ENCODE measurements around the gene PSME3IP1. TPM values are rescaled to one million over a fixed set of nuclear protein-coding genes. Genes with fewer than 3 reads are reported as not detected.

PSME3IP1 gene
- total RNA-seq, 2 donors from 2014 or later = 26.7 to 32.9 TPM

- H3K9me3 ChIP-seq = no peaks in the 10 kb centered on the region
- no peak overlapping the region for H3K27ac ChIP-seq
- DNase-seq (no peak), ATAC-seq (no peak)
- TF ChIP-seq POLR2A (IDR thresholded peaks at IDR 0.05) (no peak), CTCF (IDR thresholded peaks at IDR 0.05) (no peak)
- H3K4me1 ChIP-seq = no peaks in the 10 kb centered on the region
- no peaks in the 10 kb centered on the region for H3K36me3 ChIP-seq (replicated peaks in 1 of 2; ENCODE audit: insufficient read depth in 1 of 2, low read depth in 2 of 2)
- no peak overlapping the region for H3K4me3 ChIP-seq
- intact Hi-C loops (cut with DNase I) = no loop called here
- no peaks in the 10 kb centered on the region for H3K27me3 ChIP-seq
- WGBS, 2 donors = 76 to 79% methylated on average over 2 of the region's 2 CpGs
Measured at GRCh38 chr16:57134982-57135381, 50.9 kb downstream of the PSME3IP1 start.

- Histone ChIP-seq H3K27me3 (no peaks in the 10 kb centered on the region), H3K4me3 (no peak overlapping the region), H3K9me3 (no peaks in the 10 kb centered on the region), H3K27ac (no peak overlapping the region), H3K36me3 (replicated peaks in 1 of 2; ENCODE audit: insufficient read depth in 1 of 2, low read depth in 2 of 2) (no peaks in the 10 kb centered on the region), H3K4me1 (no peaks in the 10 kb centered on the region)
- intact Hi-C loops (cut with DNase I) = no loop called here
- TF ChIP-seq CTCF (IDR thresholded peaks at IDR 0.05) = no peak
- no peak for TF ChIP-seq POLR2A (IDR thresholded peaks at IDR 0.05)
- DNase-seq (no peak), ATAC-seq (no peak)
- 83 to 96% methylated on average over 9 to 10 of the region's 10 CpGs for WGBS, 2 donors
Measured at GRCh38 chr16:57133886-57134285, 52.0 kb downstream of the PSME3IP1 start.

GRCh38 chr16:57133031-57133430, 52.8 kb downstream of the PSME3IP1 start:
- no peak for TF ChIP-seq POLR2A (IDR thresholded peaks at IDR 0.05)
- TF ChIP-seq CTCF (IDR thresholded peaks at IDR 0.05) = no peak
- Histone ChIP-seq H3K9me3 (no peaks in the 10 kb centered on the region), H3K36me3 (replicated peaks in 1 of 2; ENCODE audit: insufficient read depth in 1 of 2, low read depth in 2 of 2) (no peaks in the 10 kb centered on the region), H3K4me1 (no peaks in the 10 kb centered on the region), H3K4me3 (no peak overlapping the region), H3K27me3 (no peaks in the 10 kb centered on the region), H3K27ac (no peak overlapping the region)
- 66 to 100% methylated on average over 1 to 4 of the region's 4 CpGs for WGBS, 2 donors
- DNase-seq (no peak), ATAC-seq (no peak)
- intact Hi-C loops (cut with DNase I) = no loop called here

DNA sequence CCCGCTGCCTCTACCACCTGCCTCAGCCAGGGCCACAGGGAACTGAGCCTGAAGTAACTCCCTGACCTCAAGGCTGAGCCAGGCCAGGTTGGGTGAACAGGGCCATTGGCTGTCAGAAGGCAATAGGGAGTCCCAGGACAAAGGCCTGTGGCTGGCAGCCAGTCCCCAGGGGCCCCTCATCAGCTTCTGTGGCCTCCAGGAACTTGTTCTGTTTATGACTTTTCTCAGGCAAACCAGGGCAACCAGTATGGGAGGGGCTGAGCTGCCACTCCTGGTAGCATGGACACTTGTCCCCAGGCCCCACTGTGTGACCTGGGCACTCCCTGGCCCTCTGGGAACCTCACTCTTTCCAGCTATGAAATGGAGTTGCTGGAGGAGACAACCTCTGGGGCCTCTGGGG, 53.4 kb downstream of the PSME3IP1 start:
- H3K27me3 ChIP-seq = no peaks in the 10 kb centered on the region
- ATAC-seq (peak; percentile 70), DNase-seq (peak; percentile 22 to 45 (median 34))
- no peaks in the 10 kb centered on the region for H3K36me3 ChIP-seq (replicated peaks in 1 of 2; ENCODE audit: insufficient read depth in 1 of 2, low read depth in 2 of 2)
- H3K9me3 ChIP-seq = no peaks in the 10 kb centered on the region
- no peak overlapping the region for H3K4me3 ChIP-seq
- intact Hi-C loops (cut with DNase I) = no loop called here
- 88% methylated on average over 1 of the region's 1 CpG; no CpG with 5 or more reads in 1 of the 2 donors for WGBS, 2 donors
- H3K27ac ChIP-seq = peak overlapping the region in 1 of 4 donors; percentile 5
- no peaks in the 10 kb centered on the region for H3K4me1 ChIP-seq
- TF ChIP-seq CTCF (IDR thresholded peaks at IDR 0.05) = no peak
- no peak for TF ChIP-seq POLR2A (IDR thresholded peaks at IDR 0.05)

DNA sequence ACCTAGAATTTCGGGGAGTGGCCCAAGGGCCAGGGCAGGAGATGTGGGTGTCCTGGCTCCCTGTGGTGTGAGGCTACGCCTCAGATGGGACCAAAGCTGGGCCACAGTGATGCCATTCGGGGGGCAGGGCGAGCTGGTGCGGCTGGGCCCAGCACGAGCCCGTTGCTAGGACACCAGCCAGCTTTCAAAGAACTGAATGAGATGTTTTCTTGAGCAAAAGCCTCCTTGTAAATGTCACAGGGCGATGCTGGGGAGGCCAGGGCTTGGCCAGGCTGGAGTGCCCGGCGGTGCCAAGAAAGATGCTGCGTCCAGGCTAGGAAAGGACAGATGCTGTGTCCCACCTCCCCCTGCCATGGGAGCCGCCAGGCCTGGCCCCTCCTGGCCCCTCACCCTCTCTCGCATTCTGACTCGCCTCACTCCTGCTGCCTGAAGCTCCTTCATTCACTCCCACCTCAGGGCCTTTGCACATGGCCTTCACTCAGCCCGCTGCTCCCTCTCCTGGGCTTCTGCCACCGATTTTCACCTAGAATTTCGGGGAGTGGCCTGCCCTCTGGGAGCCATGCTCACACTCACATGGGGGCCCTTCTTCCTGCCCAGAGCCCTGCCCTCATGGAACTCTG, 54.4 kb downstream of the PSME3IP1 start:
- Histone ChIP-seq H3K36me3 (replicated peaks in 1 of 2; ENCODE audit: insufficient read depth in 1 of 2, low read depth in 2 of 2) (no peaks in the 10 kb centered on the region), H3K9me3 (no peaks in the 10 kb centered on the region), H3K4me1 (no peaks in the 10 kb centered on the region), H3K4me3 (no peak overlapping the region), H3K27ac (no peak overlapping the region), H3K27me3 (no peaks in the 10 kb centered on the region)
- no peak for ATAC-seq
- intact Hi-C loops (cut with DNase I) = no loop called here
- TF ChIP-seq POLR2A (IDR thresholded peaks at IDR 0.05) (no peak), CTCF (IDR thresholded peaks at IDR 0.05) (no peak)
- WGBS, 2 donors = 84% methylated on average over 9 to 17 of the region's 17 CpGs
- no peak for DNase-seq

Measured in body of pancreas (tissue), 4 donors.